Ovary (tissue), 3 donors: ENCODE results near the gene IPO9.

Experiments used
- EP300 ChIP-seq: sonication (generic); formaldehyde crosslinking; IDR thresholded peaks from one replicate; pipeline ENCODE4 v1.6.1; 2017; ENCODE audit warnings: antibody characterized with exemption
- POLR2A ChIP-seq: fragments of 450-650 bp; IDR thresholded peaks from one replicate; pipeline ENCODE4 v1.6.1; 2017; ENCODE audit warnings: antibody characterized with exemption, mild to moderate bottlenecking, moderate library complexity
- TF ChIP-seq, protein P1 (sequence below), 3 donors: fragments of 450-650 bp in 2 of 3; fragments of 200-600 bp in 1 of 3; IDR thresholded peaks; one replicate each; pipeline versions ENCODE4 v1.5.1 to v1.8.0; 2016 to 2022; ENCODE audit warnings: antibody characterized with exemption in 3 of 3, mild to moderate bottlenecking in 1 of 3
- donor health status: DM: no; HTN: no; CAD: no.

DNA sequence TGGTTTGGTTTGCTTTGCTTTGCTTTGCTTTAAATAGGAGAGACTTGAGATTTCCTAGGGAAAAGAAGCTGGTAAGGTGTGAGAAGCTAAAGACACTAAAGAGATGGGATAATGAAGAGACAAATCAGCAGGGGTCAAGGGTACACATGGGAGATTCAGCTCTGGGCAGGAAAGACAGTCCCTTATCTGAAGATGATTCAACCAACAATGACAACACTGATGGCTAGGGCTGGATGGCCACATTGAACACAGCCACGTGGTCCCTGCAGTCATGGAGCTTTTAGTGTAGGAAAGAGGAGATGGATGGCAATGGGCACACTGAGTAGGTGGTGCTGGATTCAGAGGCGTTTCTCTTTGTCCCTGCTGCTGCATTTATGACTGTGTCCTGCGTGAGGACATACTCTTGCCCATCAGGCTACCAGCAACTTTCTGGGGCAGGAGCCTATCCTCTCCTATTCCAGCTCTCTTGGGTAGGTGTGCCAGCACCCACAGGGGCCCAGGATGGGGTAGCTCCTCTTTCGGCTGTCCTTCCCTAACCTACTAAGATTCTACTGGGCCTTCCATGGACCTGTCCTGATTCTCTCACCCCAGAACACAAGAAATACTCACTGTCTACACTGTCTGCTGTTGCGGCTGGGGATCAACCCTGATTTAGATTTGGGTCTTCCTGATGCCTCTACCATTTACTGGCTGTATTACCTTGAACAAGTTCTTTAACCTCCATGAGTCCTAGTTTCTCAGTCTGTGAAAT, 58.3 kb downstream of the IPO9 start:
- no peak for TF ChIP-seq EP300
- TF ChIP-seq, protein P1, sequence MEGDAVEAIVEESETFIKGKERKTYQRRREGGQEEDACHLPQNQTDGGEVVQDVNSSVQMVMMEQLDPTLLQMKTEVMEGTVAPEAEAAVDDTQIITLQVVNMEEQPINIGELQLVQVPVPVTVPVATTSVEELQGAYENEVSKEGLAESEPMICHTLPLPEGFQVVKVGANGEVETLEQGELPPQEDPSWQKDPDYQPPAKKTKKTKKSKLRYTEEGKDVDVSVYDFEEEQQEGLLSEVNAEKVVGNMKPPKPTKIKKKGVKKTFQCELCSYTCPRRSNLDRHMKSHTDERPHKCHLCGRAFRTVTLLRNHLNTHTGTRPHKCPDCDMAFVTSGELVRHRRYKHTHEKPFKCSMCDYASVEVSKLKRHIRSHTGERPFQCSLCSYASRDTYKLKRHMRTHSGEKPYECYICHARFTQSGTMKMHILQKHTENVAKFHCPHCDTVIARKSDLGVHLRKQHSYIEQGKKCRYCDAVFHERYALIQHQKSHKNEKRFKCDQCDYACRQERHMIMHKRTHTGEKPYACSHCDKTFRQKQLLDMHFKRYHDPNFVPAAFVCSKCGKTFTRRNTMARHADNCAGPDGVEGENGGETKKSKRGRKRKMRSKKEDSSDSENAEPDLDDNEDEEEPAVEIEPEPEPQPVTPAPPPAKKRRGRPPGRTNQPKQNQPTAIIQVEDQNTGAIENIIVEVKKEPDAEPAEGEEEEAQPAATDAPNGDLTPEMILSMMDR (IDR thresholded peaks at IDR 0.05) = no peak
- no peak for TF ChIP-seq POLR2A
